HG02571 (cell line): Measurements from ENCODE around the gene ACP1.

Source experiments
- ATAC-seq: cut with Tn5 transposase; IDR thresholded peaks from one replicate; pipeline ENCODE4 v1.9.1; 2021; ENCODE audit warnings: mild to moderate bottlenecking, moderate library complexity; ENCODE audit not compliant: unreplicated experiment

The ACP1 gene

GRCh38 chr2:254241-254640 is 10.5 kb upstream of the ACP1 start:
- ATAC-seq = no peak

- no peak for ATAC-seq
These were observed 9.6 kb upstream of the ACP1 start for GRCh38 chr2:255195-255594.

DNA sequence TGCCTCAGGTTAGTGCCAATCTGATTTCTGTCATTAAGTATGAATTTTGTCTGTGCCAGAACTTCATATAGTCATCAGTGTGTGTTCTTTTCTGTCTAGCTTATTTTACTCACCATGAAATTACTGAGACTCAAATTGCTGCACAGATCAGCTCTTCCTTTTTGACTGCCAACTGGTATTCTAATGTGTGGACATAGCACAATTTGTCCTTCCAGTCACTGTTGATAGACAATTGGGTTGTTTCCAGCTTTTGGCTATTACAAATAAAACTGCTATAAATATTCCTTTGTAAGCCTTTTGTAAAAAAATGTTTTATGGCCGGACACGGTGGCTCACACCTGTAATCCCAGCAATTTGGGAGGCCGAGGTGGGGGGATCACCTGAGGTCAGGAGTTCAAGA is 8.7 kb upstream of the ACP1 start:
- no peak for ATAC-seq

GRCh38 chr2:257429-257828 is 7.3 kb upstream of the ACP1 start:
- no peak for ATAC-seq

DNA sequence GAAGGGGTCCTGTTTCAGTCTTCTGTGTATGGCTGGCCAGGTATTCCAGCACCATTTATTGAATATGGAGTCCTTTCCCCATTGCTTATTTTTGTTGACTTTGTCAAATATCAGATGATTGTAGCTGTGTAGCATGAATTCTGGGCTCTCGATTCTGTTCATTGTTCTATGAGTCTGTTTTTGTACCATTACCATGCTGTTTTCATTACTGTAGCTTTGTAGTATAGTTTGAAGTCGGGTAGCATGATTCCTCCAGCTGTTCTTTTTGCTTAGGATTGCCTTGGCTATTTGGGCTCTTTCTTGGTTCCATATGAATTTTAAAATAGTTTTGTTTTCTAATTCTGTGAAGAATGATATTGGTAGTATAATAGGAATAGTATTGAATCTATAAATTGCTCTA is 6.9 kb upstream of the ACP1 start:
- ATAC-seq = no peak

GRCh38 chr2:258933-259332 is 5.8 kb upstream of the ACP1 start:
- no peak for ATAC-seq

- no peak for ATAC-seq
These were observed 4.9 kb upstream of the ACP1 start for GRCh38 chr2:259789-260331.

GRCh38 chr2:260507-261161 is 4.1 kb upstream of the ACP1 start:
- no peak for ATAC-seq

DNA sequence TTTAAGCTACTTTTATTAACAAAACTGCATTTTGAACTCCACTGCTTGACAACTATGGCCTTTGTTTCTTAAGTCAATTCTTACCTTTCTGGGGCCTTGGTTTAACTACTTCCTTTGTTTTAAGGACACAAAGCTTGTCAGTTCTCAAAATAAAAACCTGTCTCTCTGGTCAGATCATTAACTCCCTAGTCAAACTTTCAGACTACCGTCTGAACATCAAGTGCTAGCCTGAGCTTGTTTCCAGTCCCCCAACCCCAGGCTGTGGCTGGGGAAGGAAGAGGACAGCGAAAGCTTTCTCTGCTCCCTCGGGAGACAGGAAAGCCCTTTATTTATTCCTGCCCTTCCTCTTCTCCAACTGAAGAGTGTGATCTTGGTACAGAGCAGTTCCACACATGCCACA is 2.6 kb upstream of the ACP1 start:
- ATAC-seq = no peak

DNA sequence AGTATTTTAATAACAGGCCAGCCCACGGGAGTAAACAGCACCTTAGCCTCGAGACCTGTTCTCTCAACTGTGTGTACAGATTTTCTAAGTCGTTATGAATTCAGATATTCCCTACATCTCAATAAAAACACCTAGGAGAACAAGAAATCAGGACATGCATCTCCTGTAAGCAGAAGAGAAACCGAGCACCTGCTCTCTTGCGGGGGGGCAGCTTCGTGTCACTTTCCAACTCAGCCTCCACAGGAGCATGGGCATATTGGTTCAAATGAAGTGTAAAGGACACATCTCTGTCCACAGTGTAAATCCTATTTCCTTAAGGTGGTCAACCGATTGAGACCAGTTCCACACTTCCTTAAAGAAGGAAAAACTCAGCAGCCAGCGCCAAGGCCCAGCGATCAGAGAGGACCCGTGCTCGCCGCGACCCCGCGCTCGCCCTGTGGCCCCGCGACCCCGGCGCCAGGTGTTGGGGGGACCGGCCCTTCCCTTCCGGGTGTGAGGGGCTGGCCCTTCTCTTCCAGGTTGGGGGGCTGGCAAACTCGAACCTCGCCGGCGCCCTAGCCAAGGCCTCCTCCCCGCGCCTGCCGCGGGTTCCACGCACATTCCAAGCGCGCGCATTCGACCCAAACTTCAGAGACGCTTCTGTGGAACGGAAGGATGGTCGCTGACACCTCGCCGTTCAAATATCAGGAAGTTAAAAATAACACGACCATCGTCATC is 1.6 kb upstream of the ACP1 start:
- no peak for ATAC-seq

- peak; percentile 27 for ATAC-seq
These were observed 814 bp upstream of the ACP1 start, which contains the start of gene SH3YL1 for GRCh38 chr2:263774-264492. TSS of gene SH3YL1 (minus strand) at chr2:264032. CDS start at chr2:263984, 48 bp downstream.

- ATAC-seq = no peak
These were observed 3.6 kb downstream of the ACP1 start for GRCh38 chr2:268323-268722.

DNA sequence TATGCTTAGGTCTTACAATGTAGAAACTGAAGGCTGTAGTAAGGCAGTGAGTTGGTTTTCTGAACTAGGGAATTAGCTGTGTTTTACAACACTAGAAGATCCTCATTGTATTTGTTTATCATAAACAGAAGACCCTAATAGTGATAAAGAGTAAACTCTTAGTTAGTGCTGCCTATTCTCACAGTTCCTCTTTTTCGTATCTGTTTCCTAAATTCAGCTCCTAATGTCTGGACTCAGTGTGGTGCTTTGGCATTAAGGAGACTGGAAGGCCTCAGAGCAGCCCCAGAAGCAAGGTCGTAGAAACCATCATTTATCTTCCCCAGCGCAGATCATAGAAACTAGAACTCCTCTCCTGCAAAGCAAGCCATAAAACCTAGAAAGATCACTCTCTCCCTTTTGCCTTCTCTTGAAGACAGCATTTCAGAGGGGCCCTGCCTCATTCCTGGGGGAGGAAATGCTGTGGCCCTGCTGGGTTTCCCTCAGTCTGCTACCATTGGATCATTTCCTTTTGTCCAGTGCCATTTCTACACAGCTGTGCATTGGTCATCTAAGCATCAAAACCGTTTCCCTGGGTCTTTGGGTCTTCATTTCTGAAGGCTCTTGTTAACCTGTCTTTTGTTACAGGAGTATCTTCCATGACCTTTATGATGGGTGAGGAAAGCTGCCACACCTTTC is 4.7 kb downstream of the ACP1 start:
- no peak for ATAC-seq

- ATAC-seq = no peak
These were observed 6.1 kb downstream of the ACP1 start for GRCh38 chr2:270861-271260.

- no peak for ATAC-seq
These were observed 7.2 kb downstream of the ACP1 start for GRCh38 chr2:271917-272316.

GRCh38 chr2:273333-273732 is 8.6 kb downstream of the ACP1 start:
- ATAC-seq = no peak

DNA sequence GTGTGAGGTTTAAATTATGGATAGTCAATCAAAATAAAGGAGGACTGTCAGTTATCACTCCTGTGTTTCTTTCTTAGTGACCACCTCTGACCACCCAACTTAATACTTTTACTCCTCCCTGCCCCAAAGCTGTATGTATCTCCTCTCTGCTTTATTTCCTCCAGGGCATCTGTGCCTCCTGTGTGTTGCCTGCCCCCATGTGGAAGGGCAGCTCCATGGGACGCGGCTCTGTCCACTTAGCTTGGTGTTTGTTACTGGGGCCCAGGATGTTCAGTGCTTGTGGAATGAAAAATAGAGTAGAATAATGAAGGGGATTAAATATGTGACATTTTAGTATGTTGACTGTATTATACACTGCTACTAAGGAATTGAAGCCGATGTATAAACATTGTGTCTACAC is 9.8 kb downstream of the ACP1 start:
- ATAC-seq = no peak

- ATAC-seq = peak; percentile 93
These were observed 10.7 kb downstream of the ACP1 start for GRCh38 chr2:275466-275865.

DNA sequence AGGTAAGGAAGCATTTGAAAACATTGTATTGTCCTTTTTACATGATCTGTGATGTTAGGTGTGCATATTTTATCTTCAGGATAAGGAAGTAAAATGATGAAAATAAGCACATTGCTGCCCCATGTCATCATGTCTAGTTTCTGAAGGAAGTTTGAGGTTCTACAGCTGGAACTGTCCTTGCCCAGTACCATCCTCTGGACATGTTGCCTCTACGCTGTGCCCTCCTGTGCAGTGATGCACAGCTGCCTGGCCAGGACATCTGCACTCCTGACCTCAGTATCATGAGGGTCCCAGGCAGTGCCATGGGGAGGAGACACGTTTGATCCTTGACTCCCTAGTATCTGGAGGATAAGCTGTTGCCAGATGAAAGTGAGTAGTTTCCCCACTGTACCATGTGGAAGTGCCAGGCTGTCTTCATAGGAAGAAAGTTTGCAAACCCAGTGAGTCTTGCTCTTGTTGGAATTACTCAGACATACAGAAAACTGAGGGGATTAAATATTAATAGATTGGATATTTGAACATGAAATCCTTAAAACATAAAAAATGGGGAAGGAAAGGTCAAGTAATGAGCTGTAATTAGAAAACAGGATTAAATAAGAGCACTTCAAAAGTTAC is 13.7 kb downstream of the ACP1 start:
- ATAC-seq = no peak

DNA sequence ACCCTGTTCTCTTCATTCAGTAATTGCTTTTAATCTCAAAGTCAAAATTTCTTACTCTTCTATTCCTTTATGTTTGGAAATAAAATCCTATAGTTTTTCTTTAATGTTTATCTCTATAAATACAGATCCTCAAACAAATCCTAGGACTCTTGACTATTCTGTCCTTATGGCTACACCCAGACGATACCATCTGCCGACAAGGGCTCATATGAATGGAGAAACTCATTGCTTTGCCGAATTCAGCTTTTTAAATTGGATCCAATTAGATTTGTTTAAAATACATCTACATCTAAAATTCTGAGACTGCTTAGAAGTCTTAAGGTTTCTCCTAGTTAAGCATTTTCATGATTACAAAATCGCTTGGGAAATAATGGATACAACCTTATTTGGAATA is 14.2 kb downstream of the ACP1 start:
- no peak for ATAC-seq

GRCh38 chr2:279366-279765 is 14.6 kb downstream of the ACP1 start:
- ATAC-seq = no peak
